H9 (cell line): ENCODE measurements around the gene PTCD1. TPM values are rescaled to one million over a fixed set of nuclear protein-coding genes. Genes with fewer than 3 reads are reported as not detected.

Source experiments
- DNase-seq: peaks from one replicate; pipeline ENCODE4 v3.0.0-alpha.2; 2017
- H2AFZ ChIP-seq: one replicate; pipeline ENCODE4 v1.6.1; 2013; ENCODE audit warnings: mild to moderate bottlenecking, low read length, control low read depth, moderate library complexity
- H2AK5ac ChIP-seq: 2 replicates; pipeline ENCODE4 v1.6.1; 2013; ENCODE audit warnings: low read length, control low read depth, mixed read lengths; ENCODE audit not compliant: insufficient read length
- H2BK120ac ChIP-seq: one replicate; pipeline ENCODE4 v1.6.1; 2013; ENCODE audit warnings: low read depth, mild to moderate bottlenecking, low read length, control low read depth, inconsistent platforms; ENCODE audit not compliant: poor library complexity, severe bottlenecking
- H2BK12ac ChIP-seq: 2 replicates; pipeline ENCODE4 v1.6.1; 2013; ENCODE audit warnings: low read length, control low read depth, mixed read lengths, low read depth; ENCODE audit not compliant: insufficient read length
- H2BK15ac ChIP-seq: 2 replicates; pipeline ENCODE4 v1.6.1; 2013; ENCODE audit warnings: low read depth, low read length, control low read depth
- H2BK20ac ChIP-seq: one replicate; pipeline ENCODE4 v1.6.1; 2013; ENCODE audit warnings: low read depth, mild to moderate bottlenecking, low read length, control low read depth, inconsistent platforms; ENCODE audit not compliant: poor library complexity, severe bottlenecking
- H2BK5ac ChIP-seq: 2 replicates; pipeline ENCODE4 v1.6.1; 2013; ENCODE audit warnings: low read length, control low read depth, mixed read lengths; ENCODE audit not compliant: insufficient read length
- H3K14ac ChIP-seq: 2 replicates; pipeline ENCODE4 v1.6.1; 2013; ENCODE audit warnings: low read length, control low read depth; ENCODE audit not compliant: insufficient read depth
- H3K18ac ChIP-seq: 2 replicates; pipeline ENCODE4 v1.6.1; 2013; ENCODE audit warnings: low read depth, mild to moderate bottlenecking, mixed read lengths, low read length, control low read depth; ENCODE audit not compliant: insufficient read length
- H3K23ac ChIP-seq: 2 replicates; pipeline ENCODE4 v1.6.1; 2013; ENCODE audit warnings: low read length, control low read depth, mixed read lengths, low read depth; ENCODE audit not compliant: insufficient read length
- H3K23me2 ChIP-seq: 2 replicates; pipeline ENCODE4 v1.6.1; 2013; ENCODE audit warnings: low read depth, mild to moderate bottlenecking, mixed read lengths, low read length, control low read depth; ENCODE audit not compliant: insufficient read length, poor library complexity, severe bottlenecking
- H3K27ac ChIP-seq: 2 replicates; pipeline ENCODE4 v1.5.1; 2013; ENCODE audit warnings: low read length, control low read depth, mixed read lengths, low read depth; ENCODE audit not compliant: insufficient read length
- H3K27me3 ChIP-seq: 2 replicates; pipeline ENCODE4 v1.6.1; 2013; ENCODE audit warnings: low read length, control low read depth, inconsistent platforms; ENCODE audit not compliant: insufficient read depth
- H3K4ac ChIP-seq: 2 replicates; pipeline ENCODE4 v1.6.1; 2013; ENCODE audit warnings: low read depth, mild to moderate bottlenecking, control low read depth, inconsistent platforms, low read length, moderate library complexity
- H3K4me1 ChIP-seq: 2 replicates; pipeline ENCODE4 v1.6.1; 2013; ENCODE audit warnings: low read length, control low read depth, inconsistent platforms; ENCODE audit not compliant: insufficient read depth
- H3K4me2 ChIP-seq: 2 replicates; pipeline ENCODE4 v1.6.1; 2013; ENCODE audit warnings: low read length, control low read depth, mixed read lengths; ENCODE audit not compliant: insufficient read length, insufficient read depth
- H3K56ac ChIP-seq: 2 replicates; pipeline ENCODE4 v1.6.1; 2013; ENCODE audit warnings: low read depth, mild to moderate bottlenecking, mixed read lengths, low read length, control low read depth; ENCODE audit not compliant: insufficient read length
- H3K79me1 ChIP-seq: 2 replicates; pipeline ENCODE4 v1.6.1; 2013; ENCODE audit warnings: low read depth, mild to moderate bottlenecking, moderate library complexity, low read length, control low read depth, inconsistent platforms; ENCODE audit not compliant: insufficient read depth, poor library complexity, severe bottlenecking
- H3K79me2 ChIP-seq: 2 replicates; pipeline ENCODE4 v1.6.1; 2013; ENCODE audit warnings: low read length, control low read depth, inconsistent platforms; ENCODE audit not compliant: insufficient read depth
- H3K9ac ChIP-seq: 2 replicates; pipeline ENCODE4 v1.6.1; 2013; ENCODE audit warnings: low read length, control low read depth, mixed read lengths; ENCODE audit not compliant: insufficient read length; ENCODE audit errors: extremely low read depth
- H3K9me3 ChIP-seq: one replicate; pipeline ENCODE4 v1.6.1; 2013; ENCODE audit warnings: low read depth, low read length, inconsistent platforms; ENCODE audit not compliant: control insufficient read depth
- H3T11ph ChIP-seq: one replicate; pipeline ENCODE4 v1.6.1; 2013; ENCODE audit warnings: mild to moderate bottlenecking, low read length, control low read depth, inconsistent platforms
- H4K20me1 ChIP-seq: one replicate; pipeline ENCODE4 v1.6.1; 2013; ENCODE audit not compliant: control insufficient read depth, insufficient read length, insufficient read depth
- H4K5ac ChIP-seq: 2 replicates; pipeline ENCODE4 v1.6.1; 2013; ENCODE audit warnings: low read depth, mild to moderate bottlenecking, mixed read lengths, low read length, control low read depth; ENCODE audit not compliant: insufficient read length
- H4K8ac ChIP-seq: replicated peaks from 2 replicates; pipeline ENCODE4 v1.6.1; 2013; ENCODE audit warnings: low read length, control low read depth, mixed read lengths, low read depth; ENCODE audit not compliant: insufficient read length
- H4K91ac ChIP-seq: 2 replicates; pipeline ENCODE4 v1.6.1; 2013; ENCODE audit warnings: low read depth, mild to moderate bottlenecking, moderate library complexity, mixed read lengths, low read length, control low read depth; ENCODE audit not compliant: insufficient read length
- H3K27ac Mint-ChIP-seq, 3 experiments: 2 replicates in 2 of 3; 3 replicates in 1 of 3; pipeline ENCODE4 v1.8.0; 2020 to 2021; ENCODE audit warnings: mixed read lengths in 3 of 3, mild to moderate bottlenecking in 1 of 3, moderate library complexity in 1 of 3
- H3K27me3 Mint-ChIP-seq: 2 replicates; pipeline ENCODE4 v1.8.0; 2021; ENCODE audit warnings: low read depth, mild to moderate bottlenecking, moderate library complexity, mixed read lengths
- H3K36me3 Mint-ChIP-seq, 3 experiments: 2 replicates in 2 of 3; 3 replicates in 1 of 3; pipeline ENCODE4 v1.8.0; 2020 to 2021; ENCODE audit warnings: low read depth in 3 of 3, mixed read lengths in 3 of 3; ENCODE audit not compliant: insufficient read depth in 1 of 3
- H3K4me1 Mint-ChIP-seq, 2 experiments: 2 replicates each; pipeline ENCODE4 v1.8.0; 2020; ENCODE audit warnings: mixed read lengths in 2 of 2
- H3K4me3 Mint-ChIP-seq, 2 experiments: 2 replicates in 1 of 2; 3 replicates in 1 of 2; pipeline ENCODE4 v1.8.0; 2020 to 2021; ENCODE audit warnings: mild to moderate bottlenecking in 2 of 2, mixed read lengths in 2 of 2, moderate library complexity in 1 of 2
- H3K9me3 Mint-ChIP-seq, 2 experiments: 2 replicates in 1 of 2; 3 replicates in 1 of 2; pipeline ENCODE4 v1.8.0; 2020; ENCODE audit warnings: mild to moderate bottlenecking in 2 of 2, mixed read lengths in 2 of 2, moderate library complexity in 1 of 2
- WGBS: extraction: QIAGEN DNeasy Blood & Tissue Kit; methylation state at CpG from one replicate; pipeline ENCODE4 v1.1.7; 2013; ENCODE audit warnings: missing lambda C conversion rate, low lambda C conversion rate, mixed read lengths; ENCODE audit not compliant: insufficient read length; ENCODE audit errors: extremely low coverage; 5-methylcytosine and 5-hydroxymethylcytosine counted together
- total RNA-seq: library from RNA; stranded (reverse); gene quantifications from 2 replicates; pipeline ENCODE4 v1.2.1, GENCODE V29; 2021
- TF ChIP-seq, protein P1 (sequence below): fragments of 200-600 bp; sonication (generic); conservative IDR thresholded peaks from 3 replicates; pipeline ENCODE4 v1.8.0; 2021; ENCODE audit warnings: antibody characterized with exemption, mild to moderate bottlenecking

PTCD1 gene
- total RNA-seq, 1 experiment from 2014 or later = 12.8 TPM

DNA sequence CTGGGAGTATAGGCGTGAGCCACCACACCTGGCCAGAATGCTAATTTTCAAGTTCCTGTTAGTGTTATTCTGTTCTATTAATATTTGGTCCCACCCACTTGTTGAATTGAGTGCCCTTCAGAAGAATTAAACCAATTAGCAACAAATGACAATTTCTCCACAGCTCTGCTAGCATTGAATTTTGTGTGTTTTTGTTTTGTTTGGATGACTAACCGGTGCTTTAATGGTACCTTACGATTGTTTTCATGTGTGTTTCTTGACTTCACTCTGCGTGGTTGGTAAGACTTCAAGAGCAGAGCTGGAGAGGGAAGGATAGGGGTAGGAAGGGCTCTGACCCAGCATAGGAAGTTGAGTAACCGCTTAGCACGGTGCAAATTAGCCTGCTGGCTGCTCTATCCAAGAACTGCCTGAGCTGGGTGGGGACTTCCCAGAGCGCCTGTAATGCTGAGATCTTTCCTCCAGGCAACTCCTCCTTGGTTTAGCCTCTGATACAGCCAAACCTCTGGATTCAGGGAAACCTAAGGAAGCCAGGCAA, 59.5 kb downstream of the PTCD1 start:
- no peaks in the 10 kb centered on the region for H3K4me1 ChIP-seq
- Mint-ChIP-seq H3K27me3 (no peaks in the 10 kb centered on the region), H3K27ac (peak overlapping the region in 2 of 3 experiments; percentile 49 to 81; a peak in 2 of 7 replicates), H3K36me3 (peaks cover 7 to 21% (median 7%) of the 10 kb centered on the region in 3 experiments; a peak in 6 of 7 replicates), H3K4me1 (peaks cover 6 to 11% of the 10 kb centered on the region in 2 experiments), H3K4me3 (no peak overlapping the region), H3K9me3 (no peaks in the 10 kb centered on the region)
- no peak overlapping the region for H2AFZ ChIP-seq
- no peak overlapping the region for H2BK120ac ChIP-seq
- H3K79me2 ChIP-seq = no peaks in the 10 kb centered on the region
- no peaks in the 10 kb centered on the region for H3K27me3 ChIP-seq
- H3K79me1 ChIP-seq = peaks cover 8% of the 10 kb centered on the region
- H3T11ph ChIP-seq = no peak overlapping the region
- no peak overlapping the region for H2BK15ac ChIP-seq
- H3K18ac ChIP-seq = no peak overlapping the region
- H2BK12ac ChIP-seq = no peak overlapping the region
- no peak overlapping the region for H3K4ac ChIP-seq
- no peak for DNase-seq
- H4K91ac ChIP-seq = no peak overlapping the region
- H2BK5ac ChIP-seq = no peak overlapping the region
- TF ChIP-seq, protein P1, sequence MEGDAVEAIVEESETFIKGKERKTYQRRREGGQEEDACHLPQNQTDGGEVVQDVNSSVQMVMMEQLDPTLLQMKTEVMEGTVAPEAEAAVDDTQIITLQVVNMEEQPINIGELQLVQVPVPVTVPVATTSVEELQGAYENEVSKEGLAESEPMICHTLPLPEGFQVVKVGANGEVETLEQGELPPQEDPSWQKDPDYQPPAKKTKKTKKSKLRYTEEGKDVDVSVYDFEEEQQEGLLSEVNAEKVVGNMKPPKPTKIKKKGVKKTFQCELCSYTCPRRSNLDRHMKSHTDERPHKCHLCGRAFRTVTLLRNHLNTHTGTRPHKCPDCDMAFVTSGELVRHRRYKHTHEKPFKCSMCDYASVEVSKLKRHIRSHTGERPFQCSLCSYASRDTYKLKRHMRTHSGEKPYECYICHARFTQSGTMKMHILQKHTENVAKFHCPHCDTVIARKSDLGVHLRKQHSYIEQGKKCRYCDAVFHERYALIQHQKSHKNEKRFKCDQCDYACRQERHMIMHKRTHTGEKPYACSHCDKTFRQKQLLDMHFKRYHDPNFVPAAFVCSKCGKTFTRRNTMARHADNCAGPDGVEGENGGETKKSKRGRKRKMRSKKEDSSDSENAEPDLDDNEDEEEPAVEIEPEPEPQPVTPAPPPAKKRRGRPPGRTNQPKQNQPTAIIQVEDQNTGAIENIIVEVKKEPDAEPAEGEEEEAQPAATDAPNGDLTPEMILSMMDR = no peak
- no peaks in the 10 kb centered on the region for H4K20me1 ChIP-seq
- H3K9ac ChIP-seq = peak overlapping the region; percentile 7
- H3K14ac ChIP-seq = no peak overlapping the region
- H4K8ac ChIP-seq = no peak overlapping the region
- H2AK5ac ChIP-seq = no peak overlapping the region
- no peak overlapping the region for H3K23ac ChIP-seq
- no peak overlapping the region for H3K56ac ChIP-seq
- no peak overlapping the region for H2BK20ac ChIP-seq
- H3K4me2 ChIP-seq = no peak overlapping the region
- H3K27ac ChIP-seq = no peak overlapping the region
- no peaks in the 10 kb centered on the region for H3K23me2 ChIP-seq
- H3K9me3 ChIP-seq = no peaks in the 10 kb centered on the region
- no CpG with 5 or more reads among the region's 7 CpGs for WGBS
- no peak overlapping the region for H4K5ac ChIP-seq
